ENCODE results near the gene TMA7. TPM values are rescaled to one million over a fixed set of nuclear protein-coding genes. Genes with fewer than 3 reads are reported as not detected.

The TMA7 gene
- total and polyA plus RNA-seq, 2 donors (not counting 1 experiment from before 2014, with no cell fraction given): 306 to 337 TPM

GRCh38 chr3:48475188-48475587 lies 35.1 kb downstream of the TMA7 start:
- H2AFZ ChIP-seq (ENCODE audit: low read length): no peak overlapping the region
- H3K9ac ChIP-seq (ENCODE audit: insufficient read depth, low read length): no peak overlapping the region
- H3K4me2 ChIP-seq (ENCODE audit: extremely low read depth, insufficient read depth, low read length): no peak overlapping the region
- TF ChIP-seq EZH2 (IDR thresholded peaks at IDR 0.05; ENCODE audit: low read length, missing control alignments): no peak
- TF ChIP-seq CTCF (conservative IDR thresholded peaks at IDR 0.05 in 1 of 2, IDR thresholded peaks at IDR 0.05 in 1 of 2; ENCODE audit: low read depth in 1 of 2, low read length in 2 of 2): no peak
- DNase-seq (ENCODE audit: low read depth in 2 of 2): no peak
- H3K79me2 ChIP-seq (ENCODE audit: control insufficient read depth, insufficient read depth, low read length): peaks cover 25% of the 10 kb centered on the region
- peaks cover 4% of the 10 kb centered on the region for H3K4me1 ChIP-seq (ENCODE audit: control insufficient read depth, extremely low read depth, insufficient read depth, low read length)
- no peaks in the 10 kb centered on the region for H3K9me3 ChIP-seq (ENCODE audit: control insufficient read depth, insufficient read depth, low read depth, low read length)
- H3K36me3 ChIP-seq (ENCODE audit: control insufficient read depth, insufficient read depth, low read length): peaks cover 2% of the 10 kb centered on the region
- H3K27me3 ChIP-seq (ENCODE audit: control insufficient read depth, insufficient read depth, low read length): no peaks in the 10 kb centered on the region
- no peaks in the 10 kb centered on the region for H4K20me1 ChIP-seq (ENCODE audit: control insufficient read depth, extremely low read depth, insufficient read depth, low read length)
- no peak overlapping the region for H3K4me3 ChIP-seq (replicated peaks in 1 of 4; ENCODE audit: control extremely low read depth in 1 of 4, insufficient read depth in 1 of 4, low read depth in 3 of 4, low read length in 4 of 4)
- no peak overlapping the region for H3K27ac ChIP-seq (ENCODE audit: insufficient read depth, low read length)

- Histone ChIP-seq H3K9me3 (ENCODE audit: control insufficient read depth, insufficient read depth, low read depth, low read length) (no peaks in the 10 kb centered on the region), H3K4me3 (replicated peaks in 1 of 4; ENCODE audit: control extremely low read depth in 1 of 4, insufficient read depth in 1 of 4, low read depth in 3 of 4, low read length in 4 of 4) (no peak overlapping the region), H3K79me2 (ENCODE audit: control insufficient read depth, insufficient read depth, low read length) (peaks cover 13% of the 10 kb centered on the region), H3K4me2 (ENCODE audit: extremely low read depth, insufficient read depth, low read length) (no peak overlapping the region), H3K27me3 (ENCODE audit: control insufficient read depth, insufficient read depth, low read length) (no peaks in the 10 kb centered on the region), H4K20me1 (ENCODE audit: control insufficient read depth, extremely low read depth, insufficient read depth, low read length) (no peaks in the 10 kb centered on the region), H3K4me1 (ENCODE audit: control insufficient read depth, extremely low read depth, insufficient read depth, low read length) (peaks cover 4% of the 10 kb centered on the region), H3K36me3 (ENCODE audit: control insufficient read depth, insufficient read depth, low read length) (no peaks in the 10 kb centered on the region), H3K9ac (ENCODE audit: insufficient read depth, low read length) (no peak overlapping the region), H2AFZ (ENCODE audit: low read length) (no peak overlapping the region), H3K27ac (ENCODE audit: insufficient read depth, low read length) (no peak overlapping the region)
- TF ChIP-seq EZH2 (IDR thresholded peaks at IDR 0.05; ENCODE audit: low read length, missing control alignments): no peak
- no peak for TF ChIP-seq CTCF (conservative IDR thresholded peaks at IDR 0.05 in 1 of 2, IDR thresholded peaks at IDR 0.05 in 1 of 2; ENCODE audit: low read depth in 1 of 2, low read length in 2 of 2)
- no peak for DNase-seq (ENCODE audit: low read depth in 2 of 2)
Observed at GRCh38 chr3:48476426-48477053, 36.5 kb downstream of the TMA7 start.

GRCh38 chr3:48477959-48478520 lies 38.0 kb downstream of the TMA7 start:
- Histone ChIP-seq H3K27me3 (ENCODE audit: control insufficient read depth, insufficient read depth, low read length) (no peaks in the 10 kb centered on the region), H3K9me3 (ENCODE audit: control insufficient read depth, insufficient read depth, low read depth, low read length) (no peaks in the 10 kb centered on the region), H3K79me2 (ENCODE audit: control insufficient read depth, insufficient read depth, low read length) (no peaks in the 10 kb centered on the region), H3K4me3 (replicated peaks in 1 of 4; ENCODE audit: control extremely low read depth in 1 of 4, insufficient read depth in 1 of 4, low read depth in 3 of 4, low read length in 4 of 4) (no peak overlapping the region), H3K4me2 (ENCODE audit: extremely low read depth, insufficient read depth, low read length) (no peak overlapping the region), H3K36me3 (ENCODE audit: control insufficient read depth, insufficient read depth, low read length) (no peaks in the 10 kb centered on the region), H2AFZ (ENCODE audit: low read length) (no peak overlapping the region), H3K27ac (ENCODE audit: insufficient read depth, low read length) (no peak overlapping the region), H4K20me1 (ENCODE audit: control insufficient read depth, extremely low read depth, insufficient read depth, low read length) (no peaks in the 10 kb centered on the region), H3K4me1 (ENCODE audit: control insufficient read depth, extremely low read depth, insufficient read depth, low read length) (peaks cover 4% of the 10 kb centered on the region), H3K9ac (ENCODE audit: insufficient read depth, low read length) (no peak overlapping the region)
- TF ChIP-seq EZH2 (IDR thresholded peaks at IDR 0.05; ENCODE audit: low read length, missing control alignments) (no peak), CTCF (conservative IDR thresholded peaks at IDR 0.05 in 1 of 2, IDR thresholded peaks at IDR 0.05 in 1 of 2; ENCODE audit: low read depth in 1 of 2, low read length in 2 of 2) (no peak)
- DNase-seq (ENCODE audit: low read depth in 2 of 2): no peak
